Left cardiac atrium (tissue), 4 donors: ENCODE results near the gene HNRNPC. TPM values are rescaled to one million over a fixed set of nuclear protein-coding genes. Genes with fewer than 3 reads are reported as not detected.
"Not testable (repeated sequence)": the region's sequence is repeated elsewhere in the genome, so short reads cannot be mapped to it uniquely, and the experiment has no call there.

Experiments used
- ATAC-seq, 2 donors: fragments of 200-7000 bp; cut with Tn5 transposase; one replicate each; pipeline ENCODE4 v1.9.1; 2020; ENCODE audit warnings: mild to moderate bottlenecking in 2 of 2, moderate library complexity in 2 of 2
- DNase-seq: peaks from one replicate; pipeline ENCODE4 v3.0.0-alpha.2; 2020
- intact Hi-C, 2 donors: fragments of 100-400 bp; cut with DNase I; formaldehyde crosslinking; loops; one replicate each; pipeline versions ENCODE4 v1.14.1 to v1.15.1; 2022 to 2023
- long read RNA-seq: library from polyadenylated mRNA; unstranded; transcript quantifications from one replicate; pipeline ENCODE4 v2.0.0, GENCODE V29; 2021
- total RNA-seq, 2 donors: library from RNA; stranded (reverse); fragmentation: NEBNext Ultra II Directional; extraction: Animal tissue kit (Norgen Biotek cat#: 25700); gene quantifications; one replicate each; pipeline ENCODE4 v1.2.1, GENCODE V29; 2021
- donor health status: DM: no; HTN: yes; CAD: no.
- donor health status: DM: no; HTN: yes; CAD: no; lungs with severe emphysema.
- donor health status: DM: yes; HTN: yes; CAD: no.
- donor health status: Dilated cardiomyopathy.

Gene HNRNPC
- 100 to 1,000 TPM; 254 TPM for total RNA-seq
- long read RNA-seq, full-length matches to known transcripts = 101 of 138 reads
- long read RNA-seq, partial matches to known transcripts = 8 of 138 reads
- long read RNA-seq, other reads (novel, unspliced or antisense) = 29 of 138 reads

GRCh38 chr14:21269252-21270046, at the start of gene HNRNPC:
HNRNPC (minus strand) TSS chr14:21269442; CDS start chr14:21234193, 35,249 bp downstream.
- intact Hi-C loops = loop anchor here in 1 of 2 donors (5.0 kb wide), 1 partner anchor 37 kb away; no protein-coding TSS in a partner anchor
- ATAC-seq = peak; percentile 98

DNA sequence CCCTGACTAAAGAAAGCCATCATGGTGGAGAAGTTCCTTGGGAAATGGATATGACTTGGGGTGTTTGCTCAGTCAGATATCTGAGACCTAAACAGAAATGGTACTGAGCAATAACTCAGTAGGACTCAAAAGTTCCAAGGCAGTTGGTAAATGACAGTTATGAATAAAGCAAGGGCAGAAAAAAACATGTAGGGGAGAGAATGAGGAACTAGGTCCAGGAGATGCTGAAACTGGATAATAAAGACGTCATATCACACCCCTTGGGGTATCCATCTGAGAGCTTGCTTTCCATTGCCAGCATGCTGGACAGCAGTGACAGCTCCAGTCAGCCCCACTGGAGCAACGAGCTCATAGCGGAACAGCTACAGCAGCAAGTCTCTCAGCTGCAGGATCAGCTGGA, 48.2 kb upstream of the HNRNPC start:
- no peak for DNase-seq
- ATAC-seq = no peak
- intact Hi-C loops = no loop called here

More at GRCh38 chr14:21269252-21270046, at the start of gene HNRNPC:
- peak; percentile 99 for DNase-seq

GRCh38 chr14:21313512-21313911, 44.3 kb upstream of the HNRNPC start:
- DNase-seq (no peak), ATAC-seq (no peak)
- intact Hi-C loops = no loop called here

- ATAC-seq (no peak), DNase-seq (no peak)
- intact Hi-C loops = no loop called here
These were observed 42.4 kb upstream of the HNRNPC start for GRCh38 chr14:21311614-21312013.

- ATAC-seq = no peak
- intact Hi-C loops = no loop called here
These were observed 40.7 kb upstream of the HNRNPC start for GRCh38 chr14:21309956-21310355.

DNA sequence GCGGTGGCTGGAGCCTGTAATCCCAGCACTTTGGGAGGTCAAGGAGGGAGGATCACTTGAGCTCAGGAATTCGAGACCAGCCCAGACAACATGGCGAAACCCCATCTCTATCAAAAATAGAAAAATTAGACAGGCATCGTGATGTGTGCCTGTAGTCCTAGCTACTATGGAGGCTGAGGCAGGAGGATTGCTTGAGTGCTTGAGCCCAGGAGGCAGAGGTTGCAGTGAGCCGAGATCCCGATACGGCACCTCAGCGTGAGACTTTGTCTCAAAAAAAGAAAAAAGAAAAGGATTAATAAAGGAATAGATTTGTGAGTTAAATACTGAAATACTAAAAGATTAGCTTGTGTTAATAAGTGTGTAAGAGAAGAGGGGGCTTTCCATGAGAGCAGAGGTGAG, 40.0 kb upstream of the HNRNPC start:
- DNase-seq (no peak), ATAC-seq (peak in 1 of 2 donors; percentile 7)
- intact Hi-C loops = no loop called here

More at GRCh38 chr14:21309956-21310355, 40.7 kb upstream of the HNRNPC start:
- no peak for DNase-seq

DNA sequence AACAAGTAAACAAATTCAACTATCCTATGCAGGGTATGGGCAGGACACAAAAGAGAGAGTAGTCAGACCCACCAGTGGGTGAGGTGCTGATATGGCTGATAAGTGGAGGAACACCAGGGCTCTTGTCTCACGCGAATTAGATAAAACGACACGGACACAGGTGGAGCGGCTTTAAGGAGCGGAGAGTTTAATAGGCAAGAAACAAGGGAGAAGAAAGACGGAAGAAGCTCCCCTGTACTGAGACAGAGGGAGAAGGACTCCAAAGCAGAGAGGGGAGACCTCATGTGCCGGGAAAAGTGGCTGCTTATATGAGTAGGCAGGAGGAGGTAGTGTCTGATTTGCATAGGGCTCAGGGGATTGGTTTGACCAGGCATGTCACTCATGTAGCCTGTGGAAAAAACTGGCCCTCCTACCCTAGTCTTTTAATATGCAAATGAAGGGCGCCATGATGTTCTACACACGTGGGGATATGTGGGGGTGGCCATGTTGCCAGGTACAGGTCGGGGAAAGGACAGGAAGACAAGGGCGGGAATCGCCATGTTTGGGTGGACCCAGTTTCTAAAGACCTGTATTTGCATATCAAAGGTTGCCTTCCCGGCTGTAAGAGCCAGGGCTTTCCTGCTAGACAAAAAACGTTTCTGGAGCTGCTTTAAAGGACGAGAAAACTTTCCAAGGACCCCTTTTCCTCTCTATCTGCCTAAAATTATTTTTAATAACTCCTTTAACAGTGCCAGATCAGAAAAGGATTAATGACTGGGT, 39.4 kb upstream of the HNRNPC start:
- ATAC-seq (peak; percentile 91 to 95), DNase-seq (peak; percentile 75)
- intact Hi-C loops = no loop called here

DNA sequence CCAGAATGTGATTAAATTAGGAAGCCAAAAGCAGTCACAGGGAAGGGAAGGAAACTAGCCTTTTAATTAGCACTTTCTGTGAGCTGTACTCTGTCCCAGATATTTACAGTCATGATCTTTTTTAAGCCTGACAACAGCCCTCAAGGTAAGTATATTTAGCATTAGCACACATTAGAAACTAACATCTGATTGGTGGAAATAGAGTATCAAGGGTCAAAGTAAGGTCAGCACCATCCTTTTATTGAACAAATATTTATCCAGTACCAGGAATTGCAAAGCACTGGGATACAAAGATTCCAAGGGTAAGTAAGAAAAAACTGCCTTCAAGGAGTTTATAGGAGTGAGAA, 38.9 kb upstream of the HNRNPC start:
- DNase-seq (no peak), ATAC-seq (peak; percentile 12 to 38)
- intact Hi-C loops = no loop called here

DNA sequence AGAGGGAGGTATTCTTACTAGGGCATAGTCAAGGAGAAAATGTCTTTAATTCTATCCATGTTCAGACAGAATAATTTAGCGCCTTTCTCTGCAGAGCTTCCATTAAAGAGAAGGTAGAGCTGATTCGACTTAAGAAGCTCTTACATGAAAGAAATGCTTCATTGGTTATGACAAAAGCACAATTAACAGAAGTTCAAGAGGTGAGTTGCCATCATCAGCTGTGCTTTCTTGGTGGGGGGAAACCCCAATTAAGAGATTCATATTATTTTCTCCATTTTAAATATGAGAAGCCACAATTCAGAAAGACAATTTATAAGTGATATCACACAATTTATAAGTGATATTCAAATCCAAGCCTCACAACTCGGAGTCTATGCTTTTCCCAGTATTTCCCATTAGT, 38.4 kb upstream of the HNRNPC start:
- no peak for ATAC-seq
- intact Hi-C loops = no loop called here
- DNase-seq = no peak

- intact Hi-C loops, ATAC-seq, DNase-seq: not testable (repeated sequence)
These were observed 33.5 kb upstream of the HNRNPC start for GRCh38 chr14:21302836-21303140.

DNA sequence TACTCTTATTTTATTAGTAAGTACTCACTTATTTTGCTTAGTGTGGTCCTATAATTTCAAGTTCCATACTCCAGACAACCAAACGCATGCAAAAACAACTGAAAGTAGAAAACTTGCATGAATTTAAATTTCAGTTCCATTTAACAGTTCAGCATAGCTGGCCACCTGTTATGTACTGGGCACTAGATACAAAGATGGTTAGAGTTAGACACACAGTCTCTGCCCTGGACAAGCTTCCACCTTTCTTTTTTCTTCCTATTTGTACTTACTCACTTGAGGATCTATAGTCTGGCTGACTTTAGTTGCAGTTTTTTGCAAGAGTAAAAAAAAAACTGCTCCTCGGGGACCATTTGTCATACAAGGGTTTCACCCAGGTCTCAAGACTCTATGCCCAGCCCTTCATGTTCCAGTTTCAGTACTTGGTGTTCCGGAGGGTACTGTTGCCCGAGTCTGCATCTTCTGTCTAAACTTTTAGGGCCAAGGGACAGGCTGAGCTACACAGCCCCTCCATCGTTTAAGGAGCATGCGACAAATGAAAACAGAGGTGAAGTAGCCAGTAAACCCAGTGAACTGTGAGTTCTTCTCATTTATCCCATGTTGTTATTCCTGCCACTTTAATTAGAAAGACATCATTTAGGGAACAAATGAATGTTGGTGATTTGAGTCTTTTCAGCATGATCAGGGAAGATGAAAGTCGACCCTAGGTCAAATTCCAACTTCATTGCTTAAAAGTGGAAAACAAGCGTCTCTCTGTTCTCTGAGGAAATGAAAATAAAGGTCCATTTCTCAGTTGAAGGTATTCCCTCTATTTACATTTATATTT, 33.0 kb upstream of the HNRNPC start:
- ATAC-seq (no peak), DNase-seq (no peak)
- intact Hi-C loops = no loop called here

DNA sequence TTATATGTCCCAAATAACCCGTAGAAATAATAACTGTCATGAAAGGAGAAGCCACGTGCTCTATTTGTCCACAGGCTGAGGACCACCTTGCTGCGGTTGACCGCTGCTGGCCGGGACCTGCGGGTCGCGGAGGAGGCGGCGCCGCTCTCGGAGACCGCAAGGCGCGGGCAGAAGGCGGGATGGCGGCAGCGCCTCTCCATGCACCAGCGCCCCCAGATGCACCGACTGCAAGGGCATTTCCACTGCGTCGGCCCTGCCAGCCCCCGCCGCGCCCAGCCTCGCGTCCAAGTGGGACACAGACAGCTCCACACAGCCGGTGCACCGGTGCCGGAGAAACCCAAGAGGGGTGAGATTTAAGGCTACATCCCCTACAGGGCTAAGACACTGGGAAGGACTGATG, 31.6 kb upstream of the HNRNPC start:
- DNase-seq (peak; percentile 29), ATAC-seq (peak; percentile 41 to 62)
- intact Hi-C loops = no loop called here

DNA sequence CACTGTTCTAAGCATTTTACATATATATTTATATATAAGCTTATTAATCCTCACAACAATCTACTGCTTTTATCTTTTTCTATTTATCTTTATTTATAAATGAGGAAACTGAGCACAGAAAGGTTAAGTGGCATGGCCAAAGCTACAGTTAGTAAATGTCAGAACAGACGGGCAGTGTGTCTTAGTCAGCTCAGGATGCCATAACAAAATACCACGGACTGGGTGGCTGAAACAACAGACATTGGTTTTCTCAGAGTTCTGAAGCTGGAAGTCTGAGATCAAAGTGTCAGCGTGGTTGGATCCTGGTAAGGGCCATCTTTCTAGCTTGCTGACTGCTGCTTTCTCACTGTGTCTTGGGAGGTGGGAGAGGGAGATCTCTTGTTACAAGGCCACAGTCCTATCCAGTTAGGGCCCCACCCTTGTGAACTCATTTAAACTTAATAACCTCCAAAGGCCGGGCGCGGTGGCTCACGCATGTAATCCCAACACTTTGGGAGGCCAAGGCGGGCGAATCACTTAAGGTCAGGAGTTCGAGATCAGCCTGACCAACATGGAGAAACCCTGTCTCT, 30.4 kb upstream of the HNRNPC start:
- no peak for DNase-seq
- no peak for ATAC-seq
- intact Hi-C loops = no loop called here

GRCh38 chr14:21298358-21298757, 29.1 kb upstream of the HNRNPC start:
- intact Hi-C loops = no loop called here
- no peak for DNase-seq
- ATAC-seq = no peak

DNA sequence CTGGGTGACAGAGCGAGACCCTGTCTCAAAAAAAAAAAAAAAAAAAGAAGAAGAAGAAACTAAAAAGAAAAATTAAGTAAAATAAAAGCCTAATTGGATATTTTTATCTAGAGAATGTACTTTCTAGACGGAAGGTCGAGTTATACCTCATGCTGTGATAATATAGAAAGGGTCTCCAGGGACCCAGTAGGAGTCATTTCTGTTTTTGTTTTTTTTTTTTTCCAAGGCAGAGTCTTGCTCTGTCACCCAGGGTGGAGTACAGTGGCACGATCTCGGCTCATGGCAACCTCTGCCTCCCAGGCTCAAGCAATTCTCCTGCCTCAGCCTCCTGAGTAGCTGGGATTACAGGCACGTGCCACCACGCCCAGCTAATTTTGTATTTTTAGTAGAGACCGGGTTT, 24.8 kb upstream of the HNRNPC start:
- DNase-seq, intact Hi-C loops, ATAC-seq: not testable (repeated sequence)

GRCh38 chr14:21287168-21287567, 17.9 kb upstream of the HNRNPC start:
- ATAC-seq = no peak
- no peak for DNase-seq
- intact Hi-C loops = no loop called here

- intact Hi-C loops, ATAC-seq, DNase-seq: not testable (repeated sequence)
These were observed 17.3 kb upstream of the HNRNPC start for GRCh38 chr14:21286516-21286915.

DNA sequence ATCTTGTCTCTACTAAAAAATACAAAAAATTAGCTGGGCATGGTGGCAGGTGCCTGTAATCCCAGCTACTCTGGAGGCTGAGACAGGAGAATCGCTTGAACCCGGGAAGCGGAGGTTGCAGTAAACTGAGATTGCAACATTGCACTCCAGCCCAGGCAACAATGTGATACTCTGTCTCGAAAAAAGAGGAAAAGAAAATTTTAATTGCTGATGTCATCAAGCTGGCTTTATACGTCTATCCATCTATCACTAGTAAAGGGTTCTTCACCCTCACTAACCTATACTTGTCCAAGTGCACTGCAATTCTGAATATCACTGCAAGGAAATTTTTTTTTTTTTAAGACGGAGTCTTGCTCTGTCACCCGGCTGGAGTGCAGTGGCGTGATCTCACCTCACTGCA, 12.7 kb upstream of the HNRNPC start:
- DNase-seq, ATAC-seq, intact Hi-C loops: not testable (repeated sequence)

DNA sequence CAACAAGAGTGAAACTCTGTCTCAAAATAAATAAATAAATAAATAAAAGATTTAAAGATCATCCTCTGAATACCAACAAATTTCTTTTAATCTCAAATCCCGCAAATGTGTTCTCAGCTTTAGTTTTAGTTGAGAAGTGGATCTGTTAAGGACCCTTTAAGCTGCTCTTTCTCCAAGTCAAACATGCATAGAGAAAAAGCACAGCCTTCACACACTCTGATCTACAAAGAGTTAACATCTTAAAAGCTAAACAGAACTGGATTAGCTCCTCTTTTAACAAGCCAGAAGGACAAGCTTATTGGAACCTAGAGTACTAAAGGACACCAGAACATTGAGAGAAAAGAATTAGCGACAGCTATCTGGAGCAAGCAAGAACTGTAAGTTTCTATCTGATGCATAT, 10.5 kb upstream of the HNRNPC start, which contains the start of gene RPGRIP1:
Gene RPGRIP1, plus strand, starts transcription at position 301 of the 400 bp plus-strand sequence. CDS start 7,894 bp downstream, outside the sequence.
- DNase-seq (no peak), ATAC-seq (no peak)
- intact Hi-C loops = no loop called here
